HEK293 (cell line): ENCODE measurements around the gene CNOT4.

Experiments
- CTCF ChIA-PET: fragments of 350-600 bp; formaldehyde crosslinking; extraction: SDS; loops from one replicate; lab custom pipeline; 2021; ENCODE audit warnings: antibody characterized with exemption; lab: Yijun Ruan, JAX
- POLR2A ChIA-PET: fragments of 300-600 bp; formaldehyde crosslinking; extraction: SDS; loops from one replicate; lab custom pipeline; 2020; ENCODE audit warnings: antibody characterized with exemption, inconsistent platforms; lab: Yijun Ruan, JAX
- H3K27ac ChIP-seq: fragments of 200-500 bp; sonication (Bioruptor generic); 2 replicates; pipeline ENCODE4 v1.5.1; 2014; ENCODE audit warnings: low read depth, low read length, control low read depth, inconsistent platforms; ENCODE audit errors: extremely low read depth
- H3K36me3 ChIP-seq, 2 experiments: fragments of 200-500 bp in 1 of 2; sonication (Bioruptor generic) in 1 of 2; 1 replicate in 1 of 2; 2 replicates in 1 of 2; pipeline ENCODE4 v1.5.1; 2014 to 2017; ENCODE audit warnings: inconsistent platforms in 2 of 2, low read length in 2 of 2; ENCODE audit not compliant: control insufficient read depth in 2 of 2, insufficient read depth in 1 of 2
- H3K4me1 ChIP-seq: fragments of 200-500 bp; sonication (Bioruptor generic); 2 replicates; pipeline ENCODE4 v1.5.1; 2014; ENCODE audit warnings: mild to moderate bottlenecking, low read length, inconsistent platforms; ENCODE audit not compliant: control insufficient read depth, insufficient read depth
- H3K4me3 ChIP-seq: 2 replicates; pipeline ENCODE4 v1.5.1; 2011; ENCODE audit warnings: low read depth, mild to moderate bottlenecking, control low read depth, low read length, moderate library complexity
- H3K9me3 ChIP-seq: fragments of 200-500 bp; sonication (Bioruptor generic); 2 replicates; pipeline ENCODE4 v1.5.1; 2014; ENCODE audit warnings: low read depth, low read length, inconsistent platforms; ENCODE audit not compliant: control insufficient read depth, insufficient read depth
- BCL11B ChIP-seq: fragments of 450-650 bp; formaldehyde crosslinking; IDR thresholded peaks from 2 replicates; pipeline ENCODE4 v1.5.1; 2016; ENCODE audit warnings: low read depth, missing biosample characterization, missing genetic modification characterization
- CTCF ChIP-seq: fragments of 450-650 bp; formaldehyde crosslinking; IDR thresholded peaks from 2 replicates; pipeline ENCODE4 v1.5.1; 2016; ENCODE audit warnings: missing biosample characterization, missing genetic modification characterization
- EGR2 ChIP-seq: fragments of 450-650 bp; formaldehyde crosslinking; IDR thresholded peaks from 2 replicates; pipeline ENCODE4 v1.5.1; 2016; ENCODE audit warnings: low read depth, missing biosample characterization, missing genetic modification characterization
- GLI2 ChIP-seq: fragments of 450-650 bp; formaldehyde crosslinking; IDR thresholded peaks from 2 replicates; pipeline ENCODE4; 2017; ENCODE audit warnings: missing biosample characterization, missing genetic modification characterization, low read depth, borderline replicate concordance
- KLF10 ChIP-seq: fragments of 450-650 bp; IDR thresholded peaks from 2 replicates; pipeline ENCODE4 v1.5.1; 2018; ENCODE audit warnings: missing biosample characterization, mild to moderate bottlenecking, missing genetic modification characterization
- MEIS1 ChIP-seq: sonication (generic); formaldehyde crosslinking; IDR thresholded peaks from 2 replicates; pipeline ENCODE4 v1.8.1; 2022; ENCODE audit warnings: missing genetic modification reagents, mild to moderate bottlenecking, borderline replicate concordance
- PRDM10 ChIP-seq: fragments of 450-650 bp; formaldehyde crosslinking; IDR thresholded peaks from 2 replicates; pipeline ENCODE4 v1.5.1; 2016; ENCODE audit warnings: missing biosample characterization, missing genetic modification characterization
- RBAK ChIP-seq: fragments of 450-650 bp; formaldehyde crosslinking; IDR thresholded peaks from 2 replicates; pipeline ENCODE4 v1.5.1; 2016; ENCODE audit warnings: missing biosample characterization, missing genetic modification characterization
- SP2 ChIP-seq: fragments of 450-650 bp; formaldehyde crosslinking; IDR thresholded peaks from 2 replicates; pipeline ENCODE4 v1.5.1; 2016; ENCODE audit warnings: missing biosample characterization, missing genetic modification characterization
- SP7 ChIP-seq: fragments of 450-650 bp; formaldehyde crosslinking; IDR thresholded peaks from 2 replicates; pipeline ENCODE4 v1.5.1; 2016; ENCODE audit warnings: missing biosample characterization, missing genetic modification characterization
- ZNF138 ChIP-seq: fragments of 450-650 bp; formaldehyde crosslinking; IDR thresholded peaks from 2 replicates; pipeline ENCODE4 v1.5.1; 2016; ENCODE audit warnings: missing biosample characterization, missing genetic modification characterization, borderline replicate concordance
- ZNF223 ChIP-seq: fragments of 450-650 bp; formaldehyde crosslinking; IDR thresholded peaks from 2 replicates; pipeline ENCODE4 v1.5.1; 2016; ENCODE audit warnings: missing biosample characterization, missing genetic modification characterization
- ZNF350 ChIP-seq: fragments of 450-650 bp; formaldehyde crosslinking; IDR thresholded peaks from 2 replicates; pipeline ENCODE4 v1.5.0; 2017; ENCODE audit warnings: missing biosample characterization, mild to moderate bottlenecking, missing genetic modification characterization
- ZNF354C ChIP-seq: fragments of 450-650 bp; formaldehyde crosslinking; IDR thresholded peaks from 2 replicates; pipeline ENCODE4 v1.5.1; 2016; ENCODE audit warnings: missing biosample characterization, missing genetic modification characterization, low read depth, borderline replicate concordance
- ZNF398 ChIP-seq: fragments of 450-650 bp; formaldehyde crosslinking; IDR thresholded peaks from 2 replicates; pipeline ENCODE4 v1.5.1; 2017; ENCODE audit warnings: missing biosample characterization, missing genetic modification characterization
- ZNF449 ChIP-seq: fragments of 450-650 bp; formaldehyde crosslinking; IDR thresholded peaks from 2 replicates; pipeline ENCODE4 v1.5.1; 2017; ENCODE audit warnings: missing biosample characterization, mild to moderate bottlenecking, missing genetic modification characterization, moderate library complexity
- ZNF510 ChIP-seq: fragments of 450-650 bp; formaldehyde crosslinking; IDR thresholded peaks from 2 replicates; pipeline ENCODE4 v1.5.1; 2018; ENCODE audit warnings: mild to moderate bottlenecking, missing genetic modification characterization, missing biosample characterization; ENCODE audit not compliant: insufficient replicate concordance
- ZNF529 ChIP-seq: fragments of 450-650 bp; formaldehyde crosslinking; IDR thresholded peaks from 2 replicates; pipeline ENCODE4 v1.5.1; 2017; ENCODE audit warnings: missing genetic modification characterization, missing biosample characterization; ENCODE audit not compliant: insufficient replicate concordance
- ZNF548 ChIP-seq: fragments of 450-650 bp; formaldehyde crosslinking; IDR thresholded peaks from 2 replicates; pipeline ENCODE4 v1.5.1; 2016; ENCODE audit warnings: missing biosample characterization, missing genetic modification characterization
- ZNF561 ChIP-seq: fragments of 450-650 bp; IDR thresholded peaks from 2 replicates; pipeline ENCODE4 v1.5.1; 2018; ENCODE audit warnings: missing biosample characterization, missing genetic modification characterization, borderline replicate concordance
- ZNF585B ChIP-seq: fragments of 450-650 bp; formaldehyde crosslinking; IDR thresholded peaks from 2 replicates; pipeline ENCODE4 v1.5.1; 2016; ENCODE audit warnings: missing biosample characterization, missing genetic modification characterization
- ZNF596 ChIP-seq: fragments of 450-650 bp; IDR thresholded peaks from 2 replicates; pipeline ENCODE4 v1.5.0; 2018; ENCODE audit warnings: missing biosample characterization, mild to moderate bottlenecking, missing genetic modification characterization, moderate library complexity
- ZNF600 ChIP-seq: fragments of 450-650 bp; formaldehyde crosslinking; IDR thresholded peaks from 2 replicates; pipeline ENCODE4 v1.5.1; 2016; ENCODE audit warnings: missing biosample characterization, missing genetic modification characterization
- ZNF623 ChIP-seq: fragments of 450-650 bp; formaldehyde crosslinking; IDR thresholded peaks from 2 replicates; pipeline ENCODE4 v1.5.1; 2016; ENCODE audit warnings: missing biosample characterization, missing genetic modification characterization
- ZNF629 ChIP-seq: fragments of 450-650 bp; formaldehyde crosslinking; IDR thresholded peaks from 2 replicates; pipeline ENCODE4 v1.5.1; 2017; ENCODE audit warnings: missing biosample characterization, missing genetic modification characterization
- ZNF785 ChIP-seq: fragments of 450-650 bp; formaldehyde crosslinking; IDR thresholded peaks from 2 replicates; pipeline ENCODE4 v1.5.1; 2016; ENCODE audit warnings: missing biosample characterization, missing genetic modification characterization
- ZSCAN30 ChIP-seq: fragments of 450-650 bp; IDR thresholded peaks from 2 replicates; pipeline ENCODE4 v1.5.1; 2018; ENCODE audit warnings: missing biosample characterization, mild to moderate bottlenecking, missing genetic modification characterization, moderate library complexity

The CNOT4 gene

GRCh38 chr7:135427166-135427565, 82.7 kb downstream of the CNOT4 start:
- TF ChIP-seq ZNF354C (tag by site-specific recombination): no peak
- TF ChIP-seq ZNF529 (tag by site-specific recombination): no peak
- TF ChIP-seq ZSCAN30 (tag by site-specific recombination): no peak
- TF ChIP-seq ZNF596 (tag by site-specific recombination): no peak
- no peak for TF ChIP-seq ZNF449 (tag by site-specific recombination)
- TF ChIP-seq SP7 (tag by site-specific recombination): no peak
- no peak for TF ChIP-seq GLI2 (tag by site-specific recombination)
- TF ChIP-seq ZNF398 (tag by site-specific recombination): no peak
- no peak for TF ChIP-seq ZNF600 (tag by site-specific recombination)
- TF ChIP-seq MEIS1: no peak
- TF ChIP-seq CTCF: no peak
- TF ChIP-seq BCL11B: no peak
- TF ChIP-seq ZNF223 (tag by site-specific recombination): no peak
- no peak for TF ChIP-seq ZNF510 (tag by site-specific recombination)
- no peak for TF ChIP-seq ZNF350
- H3K4me3 ChIP-seq: no peak overlapping the region
- CTCF ChIA-PET: no interaction called here
- H3K27ac ChIP-seq: no peak overlapping the region
- no peaks in the 10 kb centered on the region for H3K4me1 ChIP-seq
- POLR2A ChIA-PET: no interaction called here
- H3K36me3 ChIP-seq: no peaks in the 10 kb centered on the region
- no peaks in the 10 kb centered on the region for H3K9me3 ChIP-seq

- Histone ChIP-seq H3K9me3 (no peaks in the 10 kb centered on the region), H3K27ac (no peak overlapping the region), H3K4me1 (no peaks in the 10 kb centered on the region), H3K4me3 (no peak overlapping the region), H3K36me3 (no peaks in the 10 kb centered on the region)
- POLR2A ChIA-PET: no interaction called here
- CTCF ChIA-PET: interaction anchor here (0.7 kb wide), 1 partner anchor 1205 kb away, joined by 3 read pairs; no protein-coding TSS in a partner anchor
- TF ChIP-seq EGR2 (tag by site-specific recombination) (no peak), ZNF138 (tag by site-specific recombination) (no peak), RBAK (tag by site-specific recombination) (no peak), ZNF585B (no peak), PRDM10 (no peak), ZNF629 (no peak), KLF10 (tag by site-specific recombination) (no peak), ZNF548 (tag by site-specific recombination) (no peak), ZNF623 (tag by site-specific recombination) (no peak), SP2 (no peak), ZNF785 (tag by site-specific recombination) (no peak), ZNF561 (tag by site-specific recombination) (no peak)
- TF ChIP-seq, all 188 proteins: peak for 0
Measured at GRCh38 chr7:135425036-135425435, 84.9 kb downstream of the CNOT4 start.
